HepG2 (cell line): Measurements from ENCODE around the gene ZNF526. TPM values are rescaled to one million over a fixed set of nuclear protein-coding genes. Genes with fewer than 3 reads are reported as not detected.

Experiments
- ATAC-seq: fragments of 200-7000 bp; cut with Tn5 transposase; 3 replicates; pipeline ENCODE4 v1.9.1; 2020; ENCODE audit warnings: mild to moderate bottlenecking, moderate library complexity
- BruUV-seq: library from RNA; stranded (reverse); fragments of 400-500 nt; replicated peaks from 2 replicates; lab custom pipeline; 2021; lab: Mats Ljungman, UMichigan
- CTCF ChIA-PET: fragments of 300-600 bp; formaldehyde crosslinking; extraction: SDS; loops from one replicate; lab custom pipeline; 2021; ENCODE audit warnings: low total read pairs, inconsistent platforms, low intra/inter-chr PET ratio; lab: Yijun Ruan, JAX
- POLR2A ChIA-PET: fragments of 350-600 bp; sonication (Branson Sonifier 250); formaldehyde crosslinking; loops from one replicate; lab custom pipeline; 2020; ENCODE audit warnings: antibody characterized with exemption, inconsistent platforms; lab: Yijun Ruan, JAX
- DNase-seq: peaks from one replicate; pipeline ENCODE4 v3.0.0-alpha.2; 2015; ENCODE audit warnings: low spot score
- FAIRE-seq: peaks from 3 replicates; lab custom pipeline; 2011; peaks lifted over from hg19 to GRCh38; lab: Jason Lieb, UNC
- H2AFZ ChIP-seq: one replicate; pipeline ENCODE4 v1.6.1; 2011; ENCODE audit warnings: low read length, inconsistent platforms
- H3K27ac ChIP-seq: fragments of 300-600 bp; 3 replicates; pipeline ENCODE4 v1.8.0; 2011; ENCODE audit warnings: mixed run types, mild to moderate bottlenecking, mixed read lengths, low read length, inconsistent platforms; ENCODE audit not compliant: insufficient read depth; ENCODE audit errors: extremely low read length
- H3K27me3 ChIP-seq, 2 experiments: fragments of 200-600 bp in 1 of 2; 2 replicates in 1 of 2; 3 replicates in 1 of 2; pipeline versions ENCODE4 v1.6.0 to v1.8.0; 2011; ENCODE audit warnings: low read length in 2 of 2, mild to moderate bottlenecking in 2 of 2, moderate library complexity in 2 of 2, inconsistent platforms in 1 of 2; ENCODE audit not compliant: insufficient read depth in 2 of 2, control insufficient read depth in 1 of 2
- H3K36me3 ChIP-seq, 2 experiments: fragments of 200-600 bp in 1 of 2; replicated peaks in 1 of 2; 2 replicates in 1 of 2; 3 replicates in 1 of 2; pipeline versions ENCODE4 v1.5.1 to v1.8.0; 2011; ENCODE audit warnings: low read length in 2 of 2, inconsistent platforms in 1 of 2; ENCODE audit not compliant: insufficient read depth in 2 of 2, control insufficient read depth in 1 of 2
- H3K4me1 ChIP-seq: 2 replicates; pipeline ENCODE4 v1.5.1; 2012; ENCODE audit warnings: low read length, inconsistent platforms; ENCODE audit not compliant: insufficient read depth
- H3K4me2 ChIP-seq: 2 replicates; pipeline ENCODE4 v1.6.0; 2011; ENCODE audit warnings: low read depth, low read length, inconsistent platforms
- H3K4me3 ChIP-seq, 3 experiments: fragments of 200-600 bp in 1 of 3; sonication (generic), shearing (Covaris generic) in 1 of 3; replicated peaks in 1 of 3; 2 replicates each; pipeline ENCODE4 v1.5.1; 2011 to 2016; ENCODE audit warnings: low read length in 3 of 3, inconsistent platforms in 2 of 3, low read depth in 2 of 3, mild to moderate bottlenecking in 2 of 3, control low read depth in 1 of 3, mixed read lengths in 1 of 3; ENCODE audit not compliant: insufficient read depth in 1 of 3
- H3K79me2 ChIP-seq: one replicate; pipeline ENCODE4 v1.6.1; 2011; ENCODE audit warnings: low read length, inconsistent platforms; ENCODE audit not compliant: insufficient read depth
- H3K9ac ChIP-seq: 2 replicates; pipeline ENCODE4 v1.6.0; 2011; ENCODE audit warnings: mild to moderate bottlenecking, low read depth, low read length, inconsistent platforms; ENCODE audit not compliant: insufficient read depth
- H3K9me3 ChIP-seq: 2 replicates; pipeline ENCODE4 v1.5.1; 2012; ENCODE audit warnings: mild to moderate bottlenecking, low read length
- H4K20me1 ChIP-seq: 2 replicates; pipeline ENCODE4 v1.6.0; 2011; ENCODE audit warnings: inconsistent platforms, mild to moderate bottlenecking, low read length, moderate library complexity; ENCODE audit not compliant: insufficient read depth
- ATRX ChIP-seq: sonication (generic); formaldehyde crosslinking; IDR thresholded peaks from 2 replicates; pipeline ENCODE4 v1.4.0; 2020; ENCODE audit warnings: missing genetic modification reagents, borderline replicate concordance
- E2F5 ChIP-seq: sonication (generic); formaldehyde crosslinking; conservative IDR thresholded peaks from 2 replicates; pipeline ENCODE4 v1.4.0; 2020; ENCODE audit warnings: missing genetic modification reagents
- EEA1 ChIP-seq: sonication (generic); formaldehyde crosslinking; IDR thresholded peaks from 2 replicates; pipeline ENCODE4 v1.5.1; 2020; ENCODE audit warnings: mild to moderate bottlenecking, missing genetic modification reagents, borderline replicate concordance
- FOSL2 ChIP-seq: sonication (generic); formaldehyde crosslinking; IDR thresholded peaks from 2 replicates; pipeline ENCODE4 v1.4.0; 2020; ENCODE audit warnings: missing genetic modification reagents
- KLF9 ChIP-seq: IDR thresholded peaks from 2 replicates; pipeline ENCODE4 v1.6.1; 2016; ENCODE audit warnings: low read depth
- NRL ChIP-seq: sonication (generic); formaldehyde crosslinking; IDR thresholded peaks from 2 replicates; pipeline ENCODE4 v1.5.0; 2020; ENCODE audit warnings: missing genetic modification reagents, mild to moderate bottlenecking, moderate library complexity, borderline replicate concordance
- PCBP1 ChIP-seq: fragments of 200-400 bp; formaldehyde crosslinking; IDR thresholded peaks from 2 replicates; pipeline ENCODE4 v1.6.1; 2017; ENCODE audit warnings: mild to moderate bottlenecking, low read depth, low read length, borderline replicate concordance
- PHB2 ChIP-seq: fragments of 450-650 bp; IDR thresholded peaks from 2 replicates; pipeline ENCODE4 v1.6.1; 2018; ENCODE audit not compliant: partially characterized antibody
- SRSF1 ChIP-seq: fragments of 200-400 bp; formaldehyde crosslinking; optimal IDR thresholded peaks from 2 replicates; pipeline ENCODE3; 2017; ENCODE audit warnings: mild to moderate bottlenecking, low read depth, low read length, moderate library complexity
- SYNCRIP ChIP-seq: fragments of 200-400 bp; formaldehyde crosslinking; IDR thresholded peaks from 2 replicates; pipeline ENCODE4 v1.6.1; 2018; ENCODE audit warnings: mild to moderate bottlenecking, low read depth, low read length; ENCODE audit not compliant: insufficient read depth
- ZBTB42 ChIP-seq: sonication (generic); formaldehyde crosslinking; IDR thresholded peaks from 2 replicates; pipeline ENCODE4 v1.5.0; 2020; ENCODE audit warnings: mild to moderate bottlenecking, missing genetic modification reagents
- ZFP36 ChIP-seq: fragments of 150-350 bp; IDR thresholded peaks from 2 replicates; pipeline ENCODE4 v1.6.1; 2018; ENCODE audit warnings: borderline replicate concordance, low read length, low read depth; ENCODE audit not compliant: partially characterized antibody
- ZIK1 ChIP-seq: sonication (generic); formaldehyde crosslinking; IDR thresholded peaks from 2 replicates; pipeline ENCODE4 v1.5.0; 2020; ENCODE audit warnings: mild to moderate bottlenecking, low read depth, missing genetic modification reagents, borderline replicate concordance
- ZMAT5 ChIP-seq: sonication (generic); formaldehyde crosslinking; IDR thresholded peaks from 2 replicates; pipeline ENCODE4 v1.5.0; 2020; ENCODE audit warnings: mild to moderate bottlenecking, low read depth, missing genetic modification reagents, borderline replicate concordance
- ZMYM4 ChIP-seq: sonication (generic); formaldehyde crosslinking; IDR thresholded peaks from 2 replicates; pipeline ENCODE4 v1.8.1; 2023; ENCODE audit warnings: mild to moderate bottlenecking, missing genetic modification reagents
- ZNF12 ChIP-seq: sonication (generic); formaldehyde crosslinking; IDR thresholded peaks from 2 replicates; pipeline ENCODE4 v1.5.0; 2020; ENCODE audit warnings: missing genetic modification reagents
- ZNF367 ChIP-seq: sonication (generic); formaldehyde crosslinking; IDR thresholded peaks from 2 replicates; pipeline ENCODE4 v1.4.0; 2020; ENCODE audit warnings: missing genetic modification reagents, borderline replicate concordance
- ZNF614 ChIP-seq: IDR thresholded peaks from 2 replicates; pipeline ENCODE4 v1.6.1; 2018; ENCODE audit warnings: missing biosample characterization, missing genetic modification reagents, inconsistent platforms, borderline replicate concordance
- ZNF782 ChIP-seq: sonication (generic); formaldehyde crosslinking; IDR thresholded peaks from 2 replicates; pipeline ENCODE4 v1.4.0; 2020; ENCODE audit warnings: missing genetic modification reagents, mild to moderate bottlenecking, borderline replicate concordance
- ZSCAN31 ChIP-seq: sonication (generic); formaldehyde crosslinking; IDR thresholded peaks from 2 replicates; pipeline ENCODE4 v1.5.0; 2020; ENCODE audit warnings: low read depth, mild to moderate bottlenecking, missing genetic modification reagents
- WGBS: methylation state at CpG from one replicate; pipeline ENCODE4 v1.1.6; 2017; ENCODE audit warnings: low lambda C conversion rate; 5-methylcytosine and 5-hydroxymethylcytosine counted together
- in situ Hi-C: cut with HindIII; loops from 2 replicates; pipeline ENCODE4 v1.10.0; 2017; ENCODE audit warnings: low pct_unique_long_range_greater_than_20kb; ENCODE audit not compliant: extremely low pct_ligation_motif_present
- intact Hi-C: fragments of 100-400 bp; cut with micrococcal nuclease; formaldehyde crosslinking; loops from one replicate; pipeline ENCODE4 v1.10.0; 2022; ENCODE audit not compliant: unreplicated experiment
- polyA plus RNA-seq, 8 experiments: library from polyadenylated mRNA; depleted of rRNA in 3 of 8; stranded (reverse) in 7 of 8; unstranded in 1 of 8; fragments of >200 nt; fragmentation: Illumina TruSeq in 4 of 8; extraction: Trizol in 4 of 8; gene quantifications; 2 replicates each; pipeline versions ENCODE4 v1.2.1 to v1.2.3, GENCODE V29; 2011 to 2016; ENCODE audit warnings: low read depth in 4 of 8, missing spikeins in 1 of 8, mixed read lengths in 1 of 8; ENCODE audit not compliant: insufficient read depth in 1 of 8
- total RNA-seq, 5 experiments: library from RNA; depleted of rRNA; stranded (reverse); fragments of >200 nt; fragmentation: Illumina TruSeq; extraction: Trizol; gene quantifications; 2 replicates each; pipeline ENCODE4 v1.2.3, GENCODE V29; 2016; ENCODE audit warnings: low read depth in 1 of 5
- TF ChIP-seq, protein P1 (sequence below): IDR thresholded peaks from 2 replicates; pipeline ENCODE4 v1.6.1; 2016

The ZNF526 gene
- total and polyA plus RNA-seq, 2 of the 13 experiments (the other 11 are each of a cell fraction or from before 2014, with no cell fraction given), result 3.3 to 8.4 TPM

- TF ChIP-seq E2F5 (CRISPR knock-in tag) (no peak), PCBP1 (no peak), ZNF12 (CRISPR knock-in tag) (no peak), ZNF782 (CRISPR knock-in tag) (no peak), FOSL2 (CRISPR knock-in tag) (no peak), ZNF614 (no peak)
Observed at GRCh38 chr19:42174958-42175734, 45.0 kb upstream of the ZNF526 start (continued).

DNA sequence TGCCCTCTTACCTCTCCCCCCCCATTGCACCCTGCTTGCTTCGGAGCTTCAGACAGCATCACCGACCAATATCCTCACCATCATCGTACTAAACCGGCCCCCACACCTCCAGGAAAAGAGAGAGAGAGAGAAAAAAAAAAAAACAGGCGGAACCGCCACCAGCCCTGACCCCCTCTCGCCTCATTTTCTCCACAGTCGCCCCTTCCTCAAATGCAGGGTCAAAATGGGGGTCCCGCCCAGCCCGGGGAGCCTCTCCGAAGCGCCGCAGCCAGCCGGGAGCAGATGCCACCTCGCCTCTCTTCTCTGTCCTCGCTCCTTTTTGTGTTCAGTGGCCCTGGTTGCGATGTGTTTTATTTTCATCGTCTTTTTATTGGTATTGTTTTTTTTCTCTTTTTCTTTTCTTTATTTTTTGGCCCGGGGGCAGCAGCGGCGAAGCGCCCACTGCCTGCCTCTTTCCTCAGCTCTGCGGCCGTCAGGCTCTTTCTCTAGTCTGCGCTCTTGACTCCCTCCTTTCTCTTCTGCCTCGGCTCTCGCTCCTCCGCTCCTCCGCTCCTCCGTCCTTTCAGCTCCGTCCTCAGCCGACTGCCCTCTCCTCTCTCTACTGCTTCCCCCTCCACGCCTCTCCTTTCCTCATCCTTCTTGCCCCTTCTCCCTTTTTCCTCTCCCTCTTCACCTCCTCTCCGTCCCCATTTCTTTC is 44.0 kb upstream of the ZNF526 start:
- POLR2A ChIA-PET, result no interaction called here
- H2AFZ ChIP-seq, result no peak overlapping the region
- no peaks in the 10 kb centered on the region for H4K20me1 ChIP-seq
- intact Hi-C loops, result no loop called here
- BruUV-seq, result no TSS peak
- no peaks in the 10 kb centered on the region for H3K36me3 ChIP-seq
- in situ Hi-C loops, result no loop called here
- H3K79me2 ChIP-seq, result no peaks in the 10 kb centered on the region
- peaks cover 4 to 72% of the 10 kb centered on the region in 2 experiments; a peak in 4 of 5 replicates for H3K27me3 ChIP-seq
- H3K4me2 ChIP-seq, result no peak overlapping the region
- 49% methylated on average over 34 of the region's 34 CpGs for WGBS
- no peaks in the 10 kb centered on the region for H3K9me3 ChIP-seq
- no peak for ATAC-seq
- no peak overlapping the region for H3K9ac ChIP-seq
- no peaks in the 10 kb centered on the region for H3K4me1 ChIP-seq
- CTCF ChIA-PET, result no interaction called here
- H3K27ac ChIP-seq, result no peak overlapping the region
- FAIRE-seq, result no peak
- H3K4me3 ChIP-seq, result no peak overlapping the region
- DNase-seq, result no peak
- TF ChIP-seq ZNF367 (no peak), ZFP36 (no peak), ZSCAN31 (CRISPR knock-in tag) (no peak), NRL (CRISPR knock-in tag) (no peak), PHB2 (no peak), ZMAT5 (no peak), ZMYM4 (CRISPR knock-in tag) (no peak), SRSF1 (no peak), KLF9 (CRISPR knock-in tag) (no peak), ZIK1 (CRISPR knock-in tag) (no peak), SYNCRIP (no peak), EEA1 (CRISPR knock-in tag) (no peak), ZBTB42 (CRISPR knock-in tag) (no peak), ATRX (no peak)
- TF ChIP-seq, protein P1, sequence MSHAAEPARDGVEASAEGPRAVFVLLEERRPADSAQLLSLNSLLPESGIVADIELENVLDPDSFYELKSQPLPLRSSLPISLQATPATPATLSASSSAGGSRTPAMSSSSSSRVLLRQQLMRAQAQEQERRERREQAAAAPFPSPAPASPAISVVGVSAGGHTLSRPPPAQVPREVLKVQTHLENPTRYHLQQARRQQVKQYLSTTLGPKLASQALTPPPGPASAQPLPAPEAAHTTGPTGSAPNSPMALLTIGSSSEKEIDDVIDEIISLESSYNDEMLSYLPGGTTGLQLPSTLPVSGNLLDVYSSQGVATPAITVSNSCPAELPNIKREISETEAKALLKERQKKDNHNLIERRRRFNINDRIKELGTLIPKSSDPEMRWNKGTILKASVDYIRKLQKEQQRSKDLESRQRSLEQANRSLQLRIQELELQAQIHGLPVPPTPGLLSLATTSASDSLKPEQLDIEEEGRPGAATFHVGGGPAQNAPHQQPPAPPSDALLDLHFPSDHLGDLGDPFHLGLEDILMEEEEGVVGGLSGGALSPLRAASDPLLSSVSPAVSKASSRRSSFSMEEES (CRISPR knock-in tag), result no peak
